ENCODE measurements around the gene FAM78A. TPM values are rescaled to one million over a fixed set of nuclear protein-coding genes. Genes with fewer than 3 reads are reported as not detected.

FAM78A gene
- total and polyA plus RNA-seq, 2 of the 8 experiments (the other 6 are each of a cell fraction or from before 2014, with no cell fraction given) = 3.1 TPM

GRCh38 chr9:131214286-131214856 is 61.9 kb downstream of the FAM78A start:
- H3K79me1 ChIP-seq (ENCODE audit: low read depth, low read length) = no peaks in the 10 kb centered on the region
- H4K91ac ChIP-seq (replicated peaks; ENCODE audit: insufficient read length, low read length) = no peak overlapping the region
- ChIA-PET POLR2A (ENCODE audit: partially characterized antibody) (interaction anchor here (1.0 to 1.5 kb wide), 2 partner anchors 14 to 120 kb away, joined by 3 to 7 read pairs; no protein-coding TSS in a partner anchor), CTCF (ENCODE audit: partially characterized antibody) (interaction anchor here (0.7 to 2.2 kb wide), 6 partner anchors 10 to 122 kb away, joined by 3 to 10 read pairs (median 4); no protein-coding TSS in a partner anchor)
- H2AFZ ChIP-seq (ENCODE audit: low read length) = no peak overlapping the region
- 92% methylated on average over 7 of the region's 7 CpGs; no CpG with 5 or more reads in 1 of the 2 experiments for WGBS, 2 experiments (ENCODE audit: extremely low coverage in 1 of 2, insufficient coverage in 1 of 2, insufficient read length in 1 of 2, insufficient replicate concordance in 2 of 2, low coverage in 1 of 2, low lambda C conversion rate in 2 of 2, missing lambda C conversion rate in 1 of 2)
- H3K27me3 ChIP-seq (replicated peaks in 1 of 4; ENCODE audit: control insufficient read depth in 3 of 4, extremely low read depth in 1 of 4, insufficient read depth in 3 of 4, low read length in 3 of 4) = no peaks in the 10 kb centered on the region
- H3K9ac ChIP-seq (replicated peaks in 1 of 4; ENCODE audit: extremely low read depth in 1 of 4, low read depth in 3 of 4, low read length in 3 of 4) = no peak overlapping the region
- no peak overlapping the region for H2BK5ac ChIP-seq (ENCODE audit: low read depth, low read length)
- no peak overlapping the region for H2AK5ac ChIP-seq (ENCODE audit: low read depth, low read length)
- no peak overlapping the region for H3K4ac ChIP-seq (replicated peaks; ENCODE audit: insufficient read length, low read depth, low read length)
- H3K4me2 ChIP-seq (ENCODE audit: insufficient read depth in 1 of 2, low read depth in 2 of 2, low read length in 2 of 2) = no peak overlapping the region
- H3K36me3 ChIP-seq (ENCODE audit: control insufficient read depth in 2 of 4, insufficient read depth in 4 of 4, low read length in 3 of 4) = peaks cover 0 to 6% (median 2%) of the 10 kb centered on the region in 4 experiments; a peak in 4 of 8 replicates
- no peak overlapping the region for H3K14ac ChIP-seq (ENCODE audit: insufficient read length)
- no peak overlapping the region for H3K56ac ChIP-seq (replicated peaks; ENCODE audit: insufficient read length, low read depth, low read length)
- no peak overlapping the region for H2BK15ac ChIP-seq (ENCODE audit: low read length)
- H4K5ac ChIP-seq (ENCODE audit: insufficient read length, low read depth, low read length) = no peak overlapping the region
- H3K9me3 ChIP-seq (ENCODE audit: insufficient read depth in 2 of 2, low read depth in 1 of 2, low read length in 1 of 2) = peaks cover 0 to 4% of the 10 kb centered on the region in 2 experiments; a peak in 1 of 4 replicates
- no peak overlapping the region for H4K8ac ChIP-seq (ENCODE audit: extremely low read depth, insufficient read depth, low read length)
- H3K4me1 ChIP-seq (replicated peaks in 1 of 4; ENCODE audit: control insufficient read depth in 3 of 4, insufficient read depth in 4 of 4, low read length in 3 of 4) = peaks cover 0 to 2% (median 0%) of the 10 kb centered on the region in 4 experiments; a peak in 1 of 7 replicates
- H3K79me2 ChIP-seq (ENCODE audit: control insufficient read depth in 1 of 2, insufficient read depth in 2 of 2, low read length in 2 of 2) = no peaks in the 10 kb centered on the region; a peak in 1 of 4 replicates
- no peak overlapping the region for H2BK20ac ChIP-seq (ENCODE audit: low read length)
- no peak overlapping the region for H3K18ac ChIP-seq (ENCODE audit: extremely low read depth, low read length)
- H2BK12ac ChIP-seq (ENCODE audit: low read depth, low read length) = no peak overlapping the region
- no peak overlapping the region for H3K4me3 ChIP-seq (ENCODE audit: extremely low read depth in 1 of 4, insufficient read depth in 2 of 4, low read depth in 3 of 4, low read length in 4 of 4)
- no peak overlapping the region for H2BK120ac ChIP-seq (replicated peaks; ENCODE audit: low read depth, low read length)
- no peak overlapping the region for H3K27ac ChIP-seq (ENCODE audit: low read depth, low read length)
- no peaks in the 10 kb centered on the region for H4K20me1 ChIP-seq (replicated peaks in 1 of 2; ENCODE audit: control insufficient read depth in 1 of 2, insufficient read depth in 2 of 2, low read length in 2 of 2)
- H3K23ac ChIP-seq (ENCODE audit: insufficient read length) = no peak overlapping the region
- H3K23me2 ChIP-seq (ENCODE audit: low read depth, low read length) = no peaks in the 10 kb centered on the region
- FAIRE-seq (no peak), DNase-seq (ENCODE audit: low read depth in 1 of 2, low spot score in 2 of 2) (no peak)
- TF ChIP-seq SUZ12 (IDR thresholded peaks at IDR 0.05; ENCODE audit: low read length) (no peak), ASH2L (IDR thresholded peaks at IDR 0.05; ENCODE audit: low read length) (no peak), SP1 (IDR thresholded peaks at IDR 0.05; ENCODE audit: low read depth, low read length) (no peak), GABPA (IDR thresholded peaks at IDR 0.05; ENCODE audit: borderline replicate concordance, insufficient read depth, low read length) (no peak), SRF (IDR thresholded peaks at IDR 0.05; ENCODE audit: low read depth, low read length) (no peak), ATF3 (IDR thresholded peaks at IDR 0.05; ENCODE audit: insufficient read depth, low read depth, low read length) (no peak), YY1 (IDR thresholded peaks at IDR 0.05; ENCODE audit: low read depth, low read length) (no peak), CBX5 (IDR thresholded peaks at IDR 0.05; ENCODE audit: low read depth, low read length) (no peak), POLR2A (IDR thresholded peaks at IDR 0.05; ENCODE audit: control extremely low read depth in 1 of 2, low read depth in 2 of 2, low read length in 2 of 2) (no peak), EGR1 (IDR thresholded peaks at IDR 0.05; ENCODE audit: borderline replicate concordance, low read depth, low read length) (no peak), TCF12 (IDR thresholded peaks at IDR 0.05; ENCODE audit: low read depth, low read length) (no peak), KDM5A (IDR thresholded peaks at IDR 0.05; ENCODE audit: low read length) (no peak), POU5F1 (IDR thresholded peaks at IDR 0.05; ENCODE audit: low read depth, low read length) (no peak), GTF2F1 (IDR thresholded peaks at IDR 0.05; ENCODE audit: borderline replicate concordance, low read depth, low read length) (no peak)

Data from H1 (cell line).